A549 treated with Hydrocortisone at 1 μM for 4 hours (cell line): ENCODE results near the gene OR8B12. TPM values are rescaled to one million over a fixed set of nuclear protein-coding genes. Genes with fewer than 3 reads are reported as not detected.

Experiments used
- total RNA-seq: library from RNA; stranded (reverse); fragments of 200-300 nt; extraction: Qiagen RNA extraction; gene quantifications from 5 replicates; pipeline ENCODE4 v1.2.3, GENCODE V29; 2022

Gene OR8B12, protein sequence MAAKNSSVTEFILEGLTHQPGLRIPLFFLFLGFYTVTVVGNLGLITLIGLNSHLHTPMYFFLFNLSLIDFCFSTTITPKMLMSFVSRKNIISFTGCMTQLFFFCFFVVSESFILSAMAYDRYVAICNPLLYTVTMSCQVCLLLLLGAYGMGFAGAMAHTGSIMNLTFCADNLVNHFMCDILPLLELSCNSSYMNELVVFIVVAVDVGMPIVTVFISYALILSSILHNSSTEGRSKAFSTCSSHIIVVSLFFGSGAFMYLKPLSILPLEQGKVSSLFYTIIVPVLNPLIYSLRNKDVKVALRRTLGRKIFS
- not detected in 5 replicates for total RNA-seq

DNA sequence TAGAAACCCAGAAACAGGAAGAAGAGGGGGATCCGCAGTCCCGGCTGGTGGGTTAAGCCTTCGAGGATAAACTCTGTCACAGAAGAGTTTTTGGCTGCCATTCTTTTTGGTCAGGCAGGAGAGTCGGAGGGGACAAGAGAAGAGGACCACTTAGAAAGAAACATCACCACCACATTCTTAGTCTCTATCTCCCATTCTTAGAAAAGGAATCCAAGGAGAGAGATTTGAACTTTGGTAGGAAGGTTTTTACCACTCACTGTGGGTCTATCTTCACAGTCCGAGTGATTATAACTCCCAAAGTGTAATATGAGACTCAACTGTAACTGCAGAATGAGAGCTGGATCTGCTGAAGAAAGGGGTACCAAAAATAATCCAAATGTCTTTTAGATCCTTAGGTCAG lies at the start of gene OR8B12:
Gene OR8B12 (minus strand): TSS at position 101 of the 400 bp plus-strand sequence. CDS start 0 bp downstream, at position 101.

DNA sequence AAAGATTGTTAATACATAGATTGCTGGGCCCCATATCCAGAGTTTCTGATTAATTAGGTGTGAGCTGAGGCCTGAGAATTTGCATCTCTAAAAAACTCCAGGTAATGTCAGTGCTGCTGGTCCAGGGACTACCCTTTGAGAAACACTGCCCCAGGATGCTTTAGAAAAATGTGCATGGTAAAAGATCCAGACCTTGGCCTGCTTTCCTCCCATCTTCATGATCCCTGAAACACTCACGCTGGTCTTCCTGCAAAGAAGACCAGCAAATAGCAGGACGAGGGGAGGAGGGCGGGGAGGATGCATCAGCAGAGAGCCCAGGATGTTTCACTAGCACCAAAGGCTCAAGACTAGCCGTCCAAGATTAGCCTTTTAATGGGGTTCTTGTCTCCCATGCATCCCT lies 26.2 kb upstream of the OR8B12 start, which contains the start of gene OR8A1:
Gene OR8A1 (plus strand): TSS at position 301 of the 400 bp plus-strand sequence. CDS start 123 bp downstream, outside the sequence.

Other genes starting within 250 kb of the OR8B12 start
- gene OR8D1, start 229.7 kb downstream of the OR8B12 start, total RNA-seq = not detected in 5 replicates
- gene OR8D2, start 223.5 kb downstream of the OR8B12 start, total RNA-seq = not detected in 5 replicates
- gene OR8B2, start 159.2 kb downstream of the OR8B12 start, total RNA-seq = not detected in 5 replicates
- gene OR8B3, start 144.6 kb downstream of the OR8B12 start, total RNA-seq = not detected in 5 replicates
- gene OR8B4, start 118.8 kb downstream of the OR8B12 start, total RNA-seq = not detected in 5 replicates
- not detected in 5 replicates for gene OR8B8, start 98.0 kb downstream of the OR8B12 start, total RNA-seq
- not detected in 5 replicates for gene OR8A1, start 26.3 kb upstream of the OR8B12 start, total RNA-seq
- gene PANX3, start 67.8 kb upstream of the OR8B12 start, total RNA-seq = not detected in 5 replicates
- gene TBRG1, start 79.2 kb upstream of the OR8B12 start, total RNA-seq = 16.0 to 17.5 TPM (median 16.3 TPM) in 5 replicates
- 14.3 to 15.8 TPM (median 15.0 TPM) in 5 replicates for gene SIAE, start 130.1 kb upstream of the OR8B12 start, total RNA-seq
- gene SPA17, start 130.2 kb upstream of the OR8B12 start, total RNA-seq = 16.2 to 24.4 TPM (median 18.4 TPM) in 5 replicates
- gene NRGN, start 196.3 kb upstream of the OR8B12 start, total RNA-seq = 6.0 to 13.6 TPM (median 10.2 TPM) in 5 replicates
- not detected in 5 replicates for gene VSIG2, start 208.6 kb upstream of the OR8B12 start, total RNA-seq
- gene ESAM, start 218.6 kb upstream of the OR8B12 start, total RNA-seq = 10.4 to 14.2 TPM (median 13.1 TPM) in 5 replicates